ENCODE data around the gene OR52N1.
A peak's percentile ranks its signal among the peaks of the same experiment; 100 is the strongest.

DNA sequence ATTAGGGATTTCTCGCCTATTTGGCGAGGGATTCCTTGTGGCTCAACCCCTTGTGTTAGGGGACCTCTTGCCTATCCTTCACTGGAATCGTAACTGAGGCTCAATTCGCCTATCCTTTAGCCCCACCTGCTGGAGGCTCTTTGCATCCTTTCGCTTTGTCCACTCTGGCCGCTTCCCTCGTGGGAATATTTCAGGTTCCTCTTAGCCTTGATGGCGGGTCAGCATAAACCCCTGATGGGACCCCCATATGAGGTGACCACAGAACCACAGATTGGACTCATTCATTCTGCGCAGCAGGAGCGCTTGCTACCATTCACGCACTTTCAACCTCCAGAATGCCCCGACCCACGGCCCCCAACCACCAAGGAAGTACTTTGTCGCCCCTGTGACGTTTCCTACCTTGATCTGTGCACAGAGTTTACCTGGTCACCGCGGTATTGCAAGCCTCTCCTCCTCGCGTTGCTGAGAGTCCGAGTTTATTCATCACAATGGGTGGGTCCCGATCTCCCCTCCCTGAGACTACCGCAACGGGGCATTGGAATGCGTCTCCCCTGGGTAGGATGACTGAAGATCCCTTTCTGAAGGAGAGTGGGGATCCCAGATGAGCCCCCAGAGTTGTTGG lies 17.5 kb upstream of the OR52N1 start, which contains the start of gene OR52N2:
- no peak for TF ChIP-seq NBN (IDR thresholded peaks at IDR 0.05; ENCODE audit: low read depth)
- TF ChIP-seq YY1 (IDR thresholded peaks at IDR 0.05; ENCODE audit: borderline replicate concordance in 1 of 3, control insufficient read depth in 1 of 3, extremely low read depth in 1 of 3, insufficient read depth in 3 of 3, insufficient read length in 1 of 3, insufficient replicate concordance in 2 of 3, low read depth in 1 of 3, low read length in 2 of 3): no peak
- no peak for TF ChIP-seq HDAC2 (IDR thresholded peaks at IDR 0.05)
- no peak for TF ChIP-seq CEBPB (tag; IDR thresholded peaks at IDR 0.05)
- TF ChIP-seq, protein P1, sequence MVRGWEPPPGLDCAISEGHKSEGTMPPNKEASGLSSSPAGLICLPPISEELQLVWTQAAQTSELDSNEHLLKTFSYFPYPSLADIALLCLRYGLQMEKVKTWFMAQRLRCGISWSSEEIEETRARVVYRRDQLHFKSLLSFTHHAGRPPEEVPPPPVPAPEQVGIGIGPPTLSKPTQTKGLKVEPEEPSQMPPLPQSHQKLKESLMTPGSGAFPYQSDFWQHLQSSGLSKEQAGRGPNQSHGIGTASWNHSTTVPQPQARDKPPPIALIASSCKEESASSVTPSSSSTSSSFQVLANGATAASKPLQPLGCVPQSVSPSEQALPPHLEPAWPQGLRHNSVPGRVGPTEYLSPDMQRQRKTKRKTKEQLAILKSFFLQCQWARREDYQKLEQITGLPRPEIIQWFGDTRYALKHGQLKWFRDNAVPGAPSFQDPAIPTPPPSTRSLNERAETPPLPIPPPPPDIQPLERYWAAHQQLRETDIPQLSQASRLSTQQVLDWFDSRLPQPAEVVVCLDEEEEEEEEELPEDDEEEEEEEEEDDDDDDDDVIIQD (CRISPR knock-in tag; IDR thresholded peaks at IDR 0.05): no peak
- TF ChIP-seq EZH2 (IDR thresholded peaks at IDR 0.05; ENCODE audit: borderline replicate concordance, low read depth, low read length): no peak
- TF ChIP-seq RCOR1 (IDR thresholded peaks at IDR 0.05; ENCODE audit: borderline replicate concordance in 1 of 2, low read depth in 2 of 2, low read length in 2 of 2): no peak
- no peak for TF ChIP-seq ZFP30 (CRISPR knock-in tag; IDR thresholded peaks at IDR 0.05; ENCODE audit: borderline replicate concordance)
- no peak for TF ChIP-seq JUN (IDR thresholded peaks at IDR 0.05; ENCODE audit: borderline replicate concordance, low read depth, low read length)
- no peak for TF ChIP-seq JUN (CRISPR knock-in tag; IDR thresholded peaks at IDR 0.05; ENCODE audit: borderline replicate concordance)
- TF ChIP-seq, protein P2, sequence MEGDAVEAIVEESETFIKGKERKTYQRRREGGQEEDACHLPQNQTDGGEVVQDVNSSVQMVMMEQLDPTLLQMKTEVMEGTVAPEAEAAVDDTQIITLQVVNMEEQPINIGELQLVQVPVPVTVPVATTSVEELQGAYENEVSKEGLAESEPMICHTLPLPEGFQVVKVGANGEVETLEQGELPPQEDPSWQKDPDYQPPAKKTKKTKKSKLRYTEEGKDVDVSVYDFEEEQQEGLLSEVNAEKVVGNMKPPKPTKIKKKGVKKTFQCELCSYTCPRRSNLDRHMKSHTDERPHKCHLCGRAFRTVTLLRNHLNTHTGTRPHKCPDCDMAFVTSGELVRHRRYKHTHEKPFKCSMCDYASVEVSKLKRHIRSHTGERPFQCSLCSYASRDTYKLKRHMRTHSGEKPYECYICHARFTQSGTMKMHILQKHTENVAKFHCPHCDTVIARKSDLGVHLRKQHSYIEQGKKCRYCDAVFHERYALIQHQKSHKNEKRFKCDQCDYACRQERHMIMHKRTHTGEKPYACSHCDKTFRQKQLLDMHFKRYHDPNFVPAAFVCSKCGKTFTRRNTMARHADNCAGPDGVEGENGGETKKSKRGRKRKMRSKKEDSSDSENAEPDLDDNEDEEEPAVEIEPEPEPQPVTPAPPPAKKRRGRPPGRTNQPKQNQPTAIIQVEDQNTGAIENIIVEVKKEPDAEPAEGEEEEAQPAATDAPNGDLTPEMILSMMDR (IDR thresholded peaks at IDR 0.05 in 2 of 3, conservative IDR thresholded peaks at IDR 0.05 in 1 of 3; ENCODE audit: insufficient read depth in 2 of 3, low read depth in 1 of 3, low read length in 3 of 3): peak; percentile 48 to 56 (median 53); a peak in 5 of 6 replicates
